Body of pancreas (tissue), 4 donors: ENCODE measurements around the gene HASPIN. TPM values are rescaled to one million over a fixed set of nuclear protein-coding genes. Genes with fewer than 3 reads are reported as not detected.

ENCODE experiments used
- ATAC-seq: fragments of 150-250 bp; one replicate; pipeline ENCODE4 v1.9.1; 2016
- DNase-seq, 4 donors: peaks; one replicate each; pipeline ENCODE4 v3.0.0-alpha.2; 2019
- H3K27ac ChIP-seq, 4 donors: fragments of 200-600 bp; sonication (generic); 1 replicate in 3 of 4; 2 replicates in 1 of 4; pipeline versions ENCODE4 v1.5.1 to v1.6.1; 2016 to 2019; ENCODE audit warnings: mild to moderate bottlenecking in 1 of 4, mixed read lengths in 1 of 4, moderate library complexity in 1 of 4
- H3K27me3 ChIP-seq, 2 donors: fragments of 200-600 bp; sonication (generic); one replicate each; pipeline ENCODE4 v1.6.0; 2016; ENCODE audit warnings: mild to moderate bottlenecking in 1 of 2
- H3K36me3 ChIP-seq, 2 donors: fragments of 200-600 bp; sonication (generic); replicated peaks in 1 of 2; 2 replicates each; pipeline ENCODE4 v1.5.1; 2016; ENCODE audit warnings: low read depth in 2 of 2; ENCODE audit not compliant: insufficient read depth in 1 of 2
- H3K4me1 ChIP-seq: fragments of 200-600 bp; sonication (generic); one replicate; pipeline ENCODE4 v1.6.0; 2016
- H3K4me3 ChIP-seq, 2 donors: fragments of 200-600 bp; sonication (generic); 1 replicate in 1 of 2; 2 replicates in 1 of 2; pipeline ENCODE4 v1.5.1; 2016 to 2019
- H3K9me3 ChIP-seq, 3 donors: fragments of 200-600 bp; sonication (generic); 1 replicate in 2 of 3; 2 replicates in 1 of 3; pipeline ENCODE4 v1.5.1; 2016
- POLR2A ChIP-seq, 3 donors: fragments of 450-650 bp; IDR thresholded peaks; one replicate each; pipeline ENCODE4 v1.6.1; 2016; ENCODE audit warnings: antibody characterized with exemption in 3 of 3, mild to moderate bottlenecking in 2 of 3
- WGBS, 2 donors: methylation state at CpG; one replicate each; pipeline ENCODE4 v1.1.5; 2017; 5-methylcytosine and 5-hydroxymethylcytosine counted together
- intact Hi-C: fragments of 100-400 bp; cut with DNase I; formaldehyde crosslinking; loops from one replicate; pipeline ENCODE4 v1.15.1; 2023
- total RNA-seq, 2 donors: library from RNA; depleted of rRNA; stranded (reverse); fragments of >200 nt; gene quantifications; one replicate each; pipeline ENCODE4 v1.1.0, GENCODE V29; 2016
- TF ChIP-seq, protein P1 (sequence below), 7 experiments: fragments of 450-650 bp in 4 of 7; fragments of 200-600 bp in 3 of 7; sonication (generic) in 3 of 7; IDR thresholded peaks; one replicate each; pipeline ENCODE4 v1.5.1; 2016 to 2019; ENCODE audit warnings: antibody characterized with exemption in 7 of 7

HASPIN gene
- total RNA-seq, 2 donors from 2014 or later = not detected

DNA sequence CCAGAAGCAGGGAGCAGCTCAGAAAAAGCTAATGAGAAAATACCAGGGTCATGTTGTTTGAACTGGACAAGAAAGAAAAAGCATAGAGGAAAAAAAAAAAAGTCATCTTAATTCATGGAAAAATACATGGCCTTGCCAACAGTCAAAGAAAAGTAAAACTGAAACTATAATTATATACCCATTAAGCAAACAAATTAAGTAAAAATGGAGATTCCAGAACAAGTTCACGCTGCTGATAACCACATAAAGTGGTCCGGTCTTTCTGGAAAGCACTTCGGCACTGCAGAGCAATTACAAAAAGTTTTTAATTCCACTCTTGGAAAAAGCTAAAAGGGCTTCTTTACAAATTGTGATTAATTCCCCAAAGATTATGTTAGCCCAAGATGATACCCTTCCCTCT, 15.3 kb upstream of the HASPIN start:
- H3K27ac ChIP-seq = no peak overlapping the region
- H3K36me3 ChIP-seq = no peaks in the 10 kb centered on the region
- intact Hi-C loops = no loop called here
- no peaks in the 10 kb centered on the region for H3K27me3 ChIP-seq
- no peaks in the 10 kb centered on the region for H3K9me3 ChIP-seq
- H3K4me1 ChIP-seq = no peaks in the 10 kb centered on the region
- WGBS, 2 donors = 39 to 60% methylated on average over 3 of the region's 3 CpGs
- no peak for DNase-seq
- ATAC-seq = no peak
- no peak for TF ChIP-seq POLR2A (IDR thresholded peaks at IDR 0.05)
- TF ChIP-seq, protein P1, sequence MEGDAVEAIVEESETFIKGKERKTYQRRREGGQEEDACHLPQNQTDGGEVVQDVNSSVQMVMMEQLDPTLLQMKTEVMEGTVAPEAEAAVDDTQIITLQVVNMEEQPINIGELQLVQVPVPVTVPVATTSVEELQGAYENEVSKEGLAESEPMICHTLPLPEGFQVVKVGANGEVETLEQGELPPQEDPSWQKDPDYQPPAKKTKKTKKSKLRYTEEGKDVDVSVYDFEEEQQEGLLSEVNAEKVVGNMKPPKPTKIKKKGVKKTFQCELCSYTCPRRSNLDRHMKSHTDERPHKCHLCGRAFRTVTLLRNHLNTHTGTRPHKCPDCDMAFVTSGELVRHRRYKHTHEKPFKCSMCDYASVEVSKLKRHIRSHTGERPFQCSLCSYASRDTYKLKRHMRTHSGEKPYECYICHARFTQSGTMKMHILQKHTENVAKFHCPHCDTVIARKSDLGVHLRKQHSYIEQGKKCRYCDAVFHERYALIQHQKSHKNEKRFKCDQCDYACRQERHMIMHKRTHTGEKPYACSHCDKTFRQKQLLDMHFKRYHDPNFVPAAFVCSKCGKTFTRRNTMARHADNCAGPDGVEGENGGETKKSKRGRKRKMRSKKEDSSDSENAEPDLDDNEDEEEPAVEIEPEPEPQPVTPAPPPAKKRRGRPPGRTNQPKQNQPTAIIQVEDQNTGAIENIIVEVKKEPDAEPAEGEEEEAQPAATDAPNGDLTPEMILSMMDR (IDR thresholded peaks at IDR 0.05) = no peak
- no peak overlapping the region for H3K4me3 ChIP-seq

- no peak for ATAC-seq
- 53 to 70% methylated on average over 5 of the region's 5 CpGs for WGBS, 2 donors
- DNase-seq = peak in 1 of 4 donors; percentile 40
Observed at GRCh38 chr17:3710951-3711383, 12.7 kb upstream of the HASPIN start.

GRCh38 chr17:3712811-3713463, 10.8 kb upstream of the HASPIN start:
- no peak overlapping the region for H3K4me3 ChIP-seq
- H3K4me1 ChIP-seq = no peaks in the 10 kb centered on the region
- WGBS, 2 donors = 76 to 79% methylated on average over 13 of the region's 13 CpGs
- H3K9me3 ChIP-seq = no peaks in the 10 kb centered on the region
- no peaks in the 10 kb centered on the region for H3K27me3 ChIP-seq
- H3K36me3 ChIP-seq = peaks cover 8 to 20% of the 10 kb centered on the region in 2 donors
- ATAC-seq (no peak), DNase-seq (no peak)
- no peak overlapping the region for H3K27ac ChIP-seq
- TF ChIP-seq, protein P1 (IDR thresholded peaks at IDR 0.05) = no peak
- no peak for TF ChIP-seq POLR2A (IDR thresholded peaks at IDR 0.05)
- intact Hi-C loops = no loop called here

More at GRCh38 chr17:3710951-3711383, 12.7 kb upstream of the HASPIN start:
- intact Hi-C loops = no loop called here
- Histone ChIP-seq H3K4me3 (no peak overlapping the region), H3K27me3 (no peaks in the 10 kb centered on the region), H3K27ac (no peak overlapping the region), H3K9me3 (no peaks in the 10 kb centered on the region), H3K36me3 (peaks cover 8 to 10% of the 10 kb centered on the region in 2 donors), H3K4me1 (no peaks in the 10 kb centered on the region)
- TF ChIP-seq, protein P1 (IDR thresholded peaks at IDR 0.05) = no peak
- no peak for TF ChIP-seq POLR2A (IDR thresholded peaks at IDR 0.05)

GRCh38 chr17:3715296-3715695, 8.4 kb upstream of the HASPIN start:
- TF ChIP-seq, protein P1 (IDR thresholded peaks at IDR 0.05) = no peak
- TF ChIP-seq POLR2A (IDR thresholded peaks at IDR 0.05) = no peak
- 83 to 87% methylated on average over 8 of the region's 8 CpGs for whole genome bisulfite sequencing, 2 donors
- ATAC-seq (no peak), DNase-seq (no peak)
- Histone ChIP-seq H3K4me1 (no peaks in the 10 kb centered on the region), H3K9me3 (no peaks in the 10 kb centered on the region), H3K36me3 (peaks cover 8 to 23% of the 10 kb centered on the region in 2 donors), H3K27ac (no peak overlapping the region), H3K4me3 (no peak overlapping the region), H3K27me3 (no peaks in the 10 kb centered on the region)
- intact Hi-C loops = no loop called here

DNA sequence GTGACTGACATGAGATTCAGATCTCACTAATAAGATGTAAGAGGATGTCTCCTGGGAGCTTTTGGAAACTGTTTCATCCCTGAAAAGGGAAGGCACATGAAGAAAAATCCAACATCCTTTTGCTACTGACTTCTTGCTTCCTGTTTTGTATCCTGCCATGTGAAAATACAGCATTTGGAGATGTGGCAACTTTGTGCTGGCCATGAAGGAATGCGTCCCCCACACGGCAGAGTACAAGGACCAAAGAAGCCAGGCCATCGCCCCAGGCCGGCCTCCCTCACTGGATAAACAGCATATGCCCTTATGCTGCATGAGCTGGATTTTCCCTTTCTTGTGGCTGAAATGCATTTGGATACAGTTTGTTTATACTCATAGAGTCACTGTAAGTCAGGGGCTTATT, 5.5 kb upstream of the HASPIN start:
- no peak overlapping the region for H3K4me3 ChIP-seq
- TF ChIP-seq POLR2A (IDR thresholded peaks at IDR 0.05) = no peak
- TF ChIP-seq, protein P1 (IDR thresholded peaks at IDR 0.05) = no peak
- H3K27me3 ChIP-seq = no peaks in the 10 kb centered on the region
- ATAC-seq (no peak), DNase-seq (no peak)
- intact Hi-C loops = no loop called here
- H3K27ac ChIP-seq = no peak overlapping the region
- H3K36me3 ChIP-seq = peaks cover 8 to 23% of the 10 kb centered on the region in 2 donors
- peaks cover 13% of the 10 kb centered on the region for H3K4me1 ChIP-seq
- no peaks in the 10 kb centered on the region for H3K9me3 ChIP-seq
- 88 to 100% methylated on average over 4 of the region's 4 CpGs for WGBS, 2 donors
